Left hindlimb (tissue), 1 donor: ENCODE measurements around the gene CACNB2.

Source experiments
- DNase-seq: peaks from one replicate; pipeline ENCODE4 v3.0.0-alpha.2; 2018

The CACNB2 gene

GRCh38 chr10:18297659-18298058 lies 157.4 kb downstream of the CACNB2 start:
- no peak for DNase-seq

GRCh38 chr10:18298256-18298655 lies 158.0 kb downstream of the CACNB2 start:
- no peak for DNase-seq

GRCh38 chr10:18303851-18304801 lies 163.9 kb downstream of the CACNB2 start:
- no peak for DNase-seq

GRCh38 chr10:18306031-18306430 lies 165.8 kb downstream of the CACNB2 start:
- DNase-seq: no peak

- no peak for DNase-seq
These were observed 168.4 kb downstream of the CACNB2 start for GRCh38 chr10:18308600-18308999.

GRCh38 chr10:18310761-18311160 lies 170.5 kb downstream of the CACNB2 start:
- DNase-seq: no peak

GRCh38 chr10:18312374-18313139 lies 172.3 kb downstream of the CACNB2 start:
- no peak for DNase-seq

GRCh38 chr10:18313140-18313530 lies 172.9 kb downstream of the CACNB2 start:
- no peak for DNase-seq

GRCh38 chr10:18313626-18314025 lies 173.4 kb downstream of the CACNB2 start:
- DNase-seq: no peak

GRCh38 chr10:18319628-18320027 lies 179.4 kb downstream of the CACNB2 start:
- DNase-seq: no peak

GRCh38 chr10:18321371-18321770 lies 181.1 kb downstream of the CACNB2 start:
- DNase-seq: no peak

- DNase-seq: no peak
These were observed 183.7 kb downstream of the CACNB2 start for GRCh38 chr10:18323916-18324315.

- no peak for DNase-seq
These were observed 185.2 kb downstream of the CACNB2 start for GRCh38 chr10:18325410-18325809.

GRCh38 chr10:18325889-18326531 lies 185.8 kb downstream of the CACNB2 start:
- DNase-seq: no peak

GRCh38 chr10:18328941-18329340 lies 188.7 kb downstream of the CACNB2 start:
- DNase-seq: no peak

GRCh38 chr10:18332048-18332447 lies 191.8 kb downstream of the CACNB2 start:
- DNase-seq: no peak

GRCh38 chr10:18332484-18332883 lies 192.3 kb downstream of the CACNB2 start:
- DNase-seq: no peak

GRCh38 chr10:18333621-18334020 lies 193.4 kb downstream of the CACNB2 start:
- no peak for DNase-seq

GRCh38 chr10:18334116-18334867 lies 194.1 kb downstream of the CACNB2 start:
- no peak for DNase-seq

- DNase-seq: peak; percentile 52
These were observed 200.3 kb downstream of the CACNB2 start for GRCh38 chr10:18340496-18341051.

GRCh38 chr10:18341055-18341454 lies 200.8 kb downstream of the CACNB2 start:
- DNase-seq: no peak

- no peak for DNase-seq
These were observed 203.3 kb downstream of the CACNB2 start for GRCh38 chr10:18343573-18343972.
